Measurements from ENCODE around the gene ALOXE3. TPM values are rescaled to one million over a fixed set of nuclear protein-coding genes. Genes with fewer than 3 reads are reported as not detected.

ALOXE3 gene
- total RNA-seq, 2 experiments from 2014 or later = 0.09 TPM; not detected in 1

- Mint-ChIP-seq H3K4me1 (ENCODE audit: low read depth) (no peaks in the 10 kb centered on the region), H3K27ac (no peak within 1 kb of the TSS), H3K27me3 (peaks cover 20% of the 10 kb centered on the region), H3K36me3 (ENCODE audit: low read depth) (no peaks in the 10 kb centered on the region), H3K4me3 (no peak within 1 kb of the TSS), H3K9me3 (no peaks in the 10 kb centered on the region)
- no peak for TF ChIP-seq CTCF (IDR thresholded peaks at IDR 0.05)
- ChIA-PET POLR2A (interaction anchor here (1.0 to 1.2 kb wide), 4 partner anchors 8 to 135 kb away, joined by 3 to 5 read pairs (median 4); no protein-coding TSS in a partner anchor), CTCF (interaction anchor here (0.9 to 8.5 kb wide), 6 partner anchors 13 to 343 kb away, joined by 3 to 179 read pairs (median 4); no protein-coding TSS in a partner anchor)
- intact Hi-C loops (cut with micrococcal nuclease) = no loop called here
- DNase-seq (no peak), ATAC-seq (no peak)
Measured at GRCh38 chr17:8087075-8087951, 31.0 kb downstream of the ALOXE3 start, which contains the start of gene ALOX12B. Gene ALOX12B, minus strand, starts transcription at chr17:8087716. Its CDS starts 274 bp downstream, at chr17:8087442.

- H3K4me3 Mint-ChIP-seq = no peak overlapping the region
- peaks cover 8% of the 10 kb centered on the region for H3K27me3 Mint-ChIP-seq
- CTCF ChIA-PET = interaction anchor here (1.5 to 3.4 kb wide), 5 partner anchors 9 to 35 kb away, joined by 5 to 29 read pairs (median 16); no protein-coding TSS in a partner anchor
- DNase-seq = no peak
- no peak for TF ChIP-seq CTCF (IDR thresholded peaks at IDR 0.05)
- ATAC-seq = no peak
- intact Hi-C loops (cut with micrococcal nuclease) = no loop called here
- POLR2A ChIA-PET = no interaction called here
- no peaks in the 10 kb centered on the region for H3K9me3 Mint-ChIP-seq
- peaks cover 8% of the 10 kb centered on the region for H3K4me1 Mint-ChIP-seq (ENCODE audit: low read depth)
- no peak overlapping the region for H3K27ac Mint-ChIP-seq
- H3K36me3 Mint-ChIP-seq (ENCODE audit: low read depth) = peaks cover 19% of the 10 kb centered on the region
Measured at GRCh38 chr17:8084250-8084649, 34.1 kb downstream of the ALOXE3 start.

GRCh38 chr17:8082292-8082691 lies 36.0 kb downstream of the ALOXE3 start:
- H3K4me3 Mint-ChIP-seq = no peak overlapping the region
- TF ChIP-seq CTCF (IDR thresholded peaks at IDR 0.05) = no peak
- POLR2A ChIA-PET = no interaction called here
- no peaks in the 10 kb centered on the region for H3K9me3 Mint-ChIP-seq
- ATAC-seq (no peak), DNase-seq (no peak)
- no peak overlapping the region for H3K27ac Mint-ChIP-seq
- H3K36me3 Mint-ChIP-seq (ENCODE audit: low read depth) = peaks cover 19% of the 10 kb centered on the region
- H3K27me3 Mint-ChIP-seq = peaks cover 2% of the 10 kb centered on the region
- intact Hi-C loops (cut with micrococcal nuclease) = no loop called here
- peaks cover 11% of the 10 kb centered on the region for H3K4me1 Mint-ChIP-seq (ENCODE audit: low read depth)
- CTCF ChIA-PET = interaction anchor here (1.0 to 3.4 kb wide), 4 partner anchors 8 to 28 kb away, joined by 3 to 29 read pairs (median 13); no protein-coding TSS in a partner anchor

- intact Hi-C loops (cut with micrococcal nuclease) = no loop called here
- H3K4me1 Mint-ChIP-seq (ENCODE audit: low read depth) = peaks cover 11% of the 10 kb centered on the region
- no peak for TF ChIP-seq CTCF (IDR thresholded peaks at IDR 0.05)
- no peaks in the 10 kb centered on the region for H3K27me3 Mint-ChIP-seq
- no peak for ATAC-seq
- CTCF ChIA-PET = interaction anchor here (1.0 to 3.7 kb wide), 6 partner anchors 8 to 36 kb away, joined by 3 to 43 read pairs (median 13); partner anchors contain the start of gene ALOXE3
- H3K27ac Mint-ChIP-seq = no peak overlapping the region
- DNase-seq = no peak
- H3K9me3 Mint-ChIP-seq = no peaks in the 10 kb centered on the region
- H3K36me3 Mint-ChIP-seq (ENCODE audit: low read depth) = peaks cover 19% of the 10 kb centered on the region
- no peak overlapping the region for H3K4me3 Mint-ChIP-seq
- POLR2A ChIA-PET = no interaction called here
Measured at GRCh38 chr17:8081876-8082275, 36.4 kb downstream of the ALOXE3 start.

GRCh38 chr17:8080799-8081219 lies 37.5 kb downstream of the ALOXE3 start:
- Mint-ChIP-seq H3K9me3 (no peaks in the 10 kb centered on the region), H3K27ac (no peak overlapping the region), H3K36me3 (ENCODE audit: low read depth) (peaks cover 19% of the 10 kb centered on the region), H3K4me3 (peak overlapping the region; percentile 96), H3K4me1 (ENCODE audit: low read depth) (peaks cover 11% of the 10 kb centered on the region), H3K27me3 (no peaks in the 10 kb centered on the region)
- CTCF ChIA-PET = interaction anchor here (0.6 to 3.7 kb wide), 9 partner anchors 10 to 37 kb away, joined by 3 to 43 read pairs (median 4); partner anchors contain the start of gene ALOXE3
- DNase-seq = no peak
- intact Hi-C loops (cut with micrococcal nuclease) = no loop called here
- POLR2A ChIA-PET = no interaction called here
- TF ChIP-seq CTCF (IDR thresholded peaks at IDR 0.05) = no peak
- no peak for ATAC-seq
